ENCODE results near the gene ZNF514.

- TF ChIP-seq CTCF (IDR thresholded peaks at IDR 0.05 in 2 of 3, conservative IDR thresholded peaks at IDR 0.05 in 1 of 3; ENCODE audit: control insufficient read depth in 2 of 3, extremely low read depth in 1 of 3, insufficient read depth in 1 of 3, low read depth in 3 of 3, low read length in 3 of 3) (no peak), EZH2 (IDR thresholded peaks at IDR 0.05; ENCODE audit: borderline replicate concordance, control insufficient read depth, low read depth, low read length) (no peak), CREB1 (IDR thresholded peaks at IDR 0.05; ENCODE audit: low read depth) (no peak), CEBPB (IDR thresholded peaks at IDR 0.05; ENCODE audit: borderline replicate concordance in 1 of 2, low read depth in 2 of 2, low read length in 2 of 2) (no peak), CBX5 (IDR thresholded peaks at IDR 0.05; ENCODE audit: low read depth) (no peak), USF2 (IDR thresholded peaks at IDR 0.05; ENCODE audit: borderline replicate concordance, low read depth, low read length) (no peak), MTA3 (IDR thresholded peaks at IDR 0.05; ENCODE audit: borderline replicate concordance, low read length) (no peak), STAT1 (conservative IDR thresholded peaks at IDR 0.05) (no peak), ZNF217 (IDR thresholded peaks at IDR 0.05) (no peak), MEF2A (IDR thresholded peaks at IDR 0.05; ENCODE audit: insufficient read depth, low read depth, low read length) (no peak), SIN3A (IDR thresholded peaks at IDR 0.05; ENCODE audit: low read depth, low read length) (no peak), POLR2A (IDR thresholded peaks at IDR 0.05; ENCODE audit: low read depth, low read length) (no peak)
- TF ChIP-seq, protein P1, sequence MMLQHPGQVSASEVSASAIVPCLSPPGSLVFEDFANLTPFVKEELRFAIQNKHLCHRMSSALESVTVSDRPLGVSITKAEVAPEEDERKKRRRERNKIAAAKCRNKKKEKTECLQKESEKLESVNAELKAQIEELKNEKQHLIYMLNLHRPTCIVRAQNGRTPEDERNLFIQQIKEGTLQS (IDR thresholded peaks at IDR 0.05; ENCODE audit: borderline replicate concordance, extremely low read depth, low read depth, low read length) = no peak
- TF ChIP-seq, protein P2, sequence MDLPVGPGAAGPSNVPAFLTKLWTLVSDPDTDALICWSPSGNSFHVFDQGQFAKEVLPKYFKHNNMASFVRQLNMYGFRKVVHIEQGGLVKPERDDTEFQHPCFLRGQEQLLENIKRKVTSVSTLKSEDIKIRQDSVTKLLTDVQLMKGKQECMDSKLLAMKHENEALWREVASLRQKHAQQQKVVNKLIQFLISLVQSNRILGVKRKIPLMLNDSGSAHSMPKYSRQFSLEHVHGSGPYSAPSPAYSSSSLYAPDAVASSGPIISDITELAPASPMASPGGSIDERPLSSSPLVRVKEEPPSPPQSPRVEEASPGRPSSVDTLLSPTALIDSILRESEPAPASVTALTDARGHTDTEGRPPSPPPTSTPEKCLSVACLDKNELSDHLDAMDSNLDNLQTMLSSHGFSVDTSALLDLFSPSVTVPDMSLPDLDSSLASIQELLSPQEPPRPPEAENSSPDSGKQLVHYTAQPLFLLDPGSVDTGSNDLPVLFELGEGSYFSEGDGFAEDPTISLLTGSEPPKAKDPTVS (IDR thresholded peaks at IDR 0.05; ENCODE audit: low read depth, low read length) = no peak
These were observed 44.3 kb upstream of the ZNF514 start for GRCh38 chr2:95203911-95204310.
